VCaP (cell line): ENCODE measurements around the gene PSD4.

Source experiments
- H3K27ac ChIP-seq: fragments of 450-650 bp; 2 replicates; pipeline ENCODE4 v1.5.1; 2017
- TF ChIP-seq, protein P1 (sequence below): fragments of 450-650 bp; conservative IDR thresholded peaks from 2 replicates; pipeline ENCODE4 v1.5.1; 2017; ENCODE audit warnings: mild to moderate bottlenecking, moderate library complexity

The PSD4 gene

DNA sequence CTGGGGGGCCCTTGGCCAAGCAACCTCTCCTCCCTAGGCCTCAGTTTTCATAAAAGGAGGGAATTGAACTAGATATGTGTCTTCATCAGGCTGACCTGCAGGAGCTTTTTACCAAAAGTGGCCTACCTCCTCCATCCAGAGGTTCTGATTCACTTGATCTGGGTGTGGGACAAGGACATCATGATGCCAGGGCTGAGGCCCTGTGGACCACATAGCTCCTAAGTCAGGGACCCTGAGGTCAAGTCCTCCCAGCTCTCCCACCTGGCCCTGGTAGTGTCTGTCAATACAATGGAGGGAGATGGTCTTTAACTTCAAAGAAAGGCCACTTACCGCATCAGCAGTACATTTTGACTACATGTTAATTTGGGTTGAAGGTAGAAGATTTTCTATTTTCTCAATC, 35.9 kb upstream of the PSD4 start:
- no peak overlapping the region for H3K27ac ChIP-seq

DNA sequence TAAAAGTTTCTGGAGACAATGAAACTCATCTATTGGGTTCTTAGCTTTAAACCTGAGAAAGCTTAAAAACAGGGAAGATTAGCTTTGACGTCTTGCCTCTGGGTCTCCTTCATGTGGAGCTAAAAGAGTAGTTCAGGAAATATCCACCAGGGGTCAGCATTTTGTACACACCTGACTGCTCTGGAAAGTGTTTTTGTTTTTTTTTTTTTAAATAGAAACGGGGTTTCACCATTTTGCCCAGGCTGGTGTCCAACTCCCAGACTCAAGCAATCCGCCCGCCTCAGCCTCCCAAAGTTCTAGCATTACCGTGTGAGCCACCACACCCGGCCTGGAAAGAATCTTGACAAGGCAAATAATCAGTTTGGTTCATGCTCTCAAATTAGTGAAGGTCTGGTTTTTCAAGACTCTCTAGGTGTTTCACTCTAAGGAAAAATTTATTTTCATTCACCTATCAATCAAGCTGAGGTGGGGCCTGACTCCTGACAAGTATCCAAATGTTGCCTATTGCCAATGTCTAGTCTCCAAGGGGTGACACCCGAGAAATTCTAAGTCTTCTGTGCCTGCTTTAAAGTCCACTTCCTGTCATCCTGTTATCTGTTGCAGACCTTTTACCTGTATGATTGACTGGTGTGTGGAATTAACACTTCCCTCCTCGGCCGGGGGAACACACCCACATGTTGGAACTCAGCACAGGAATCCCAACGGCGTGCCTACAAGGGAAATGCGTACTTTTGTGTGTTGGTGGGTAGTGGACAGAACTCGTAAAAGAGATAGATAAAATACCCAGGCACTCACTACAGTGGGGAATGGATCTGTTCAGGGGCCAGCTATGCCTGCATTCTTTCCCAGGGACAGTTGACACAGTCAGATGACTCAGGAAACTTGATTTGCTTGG, 35.1 kb upstream of the PSD4 start:
- H3K27ac ChIP-seq = peak overlapping the region; percentile 56
- TF ChIP-seq, protein P1, sequence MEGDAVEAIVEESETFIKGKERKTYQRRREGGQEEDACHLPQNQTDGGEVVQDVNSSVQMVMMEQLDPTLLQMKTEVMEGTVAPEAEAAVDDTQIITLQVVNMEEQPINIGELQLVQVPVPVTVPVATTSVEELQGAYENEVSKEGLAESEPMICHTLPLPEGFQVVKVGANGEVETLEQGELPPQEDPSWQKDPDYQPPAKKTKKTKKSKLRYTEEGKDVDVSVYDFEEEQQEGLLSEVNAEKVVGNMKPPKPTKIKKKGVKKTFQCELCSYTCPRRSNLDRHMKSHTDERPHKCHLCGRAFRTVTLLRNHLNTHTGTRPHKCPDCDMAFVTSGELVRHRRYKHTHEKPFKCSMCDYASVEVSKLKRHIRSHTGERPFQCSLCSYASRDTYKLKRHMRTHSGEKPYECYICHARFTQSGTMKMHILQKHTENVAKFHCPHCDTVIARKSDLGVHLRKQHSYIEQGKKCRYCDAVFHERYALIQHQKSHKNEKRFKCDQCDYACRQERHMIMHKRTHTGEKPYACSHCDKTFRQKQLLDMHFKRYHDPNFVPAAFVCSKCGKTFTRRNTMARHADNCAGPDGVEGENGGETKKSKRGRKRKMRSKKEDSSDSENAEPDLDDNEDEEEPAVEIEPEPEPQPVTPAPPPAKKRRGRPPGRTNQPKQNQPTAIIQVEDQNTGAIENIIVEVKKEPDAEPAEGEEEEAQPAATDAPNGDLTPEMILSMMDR = peak; percentile 85

More for the DNA sequence above, 35.9 kb upstream of the PSD4 start:
- TF ChIP-seq, protein P1 = no peak

GRCh38 chr2:113141451-113141850, 32.3 kb upstream of the PSD4 start:
- H3K27ac ChIP-seq = no peak overlapping the region
- TF ChIP-seq, protein P1 = no peak

DNA sequence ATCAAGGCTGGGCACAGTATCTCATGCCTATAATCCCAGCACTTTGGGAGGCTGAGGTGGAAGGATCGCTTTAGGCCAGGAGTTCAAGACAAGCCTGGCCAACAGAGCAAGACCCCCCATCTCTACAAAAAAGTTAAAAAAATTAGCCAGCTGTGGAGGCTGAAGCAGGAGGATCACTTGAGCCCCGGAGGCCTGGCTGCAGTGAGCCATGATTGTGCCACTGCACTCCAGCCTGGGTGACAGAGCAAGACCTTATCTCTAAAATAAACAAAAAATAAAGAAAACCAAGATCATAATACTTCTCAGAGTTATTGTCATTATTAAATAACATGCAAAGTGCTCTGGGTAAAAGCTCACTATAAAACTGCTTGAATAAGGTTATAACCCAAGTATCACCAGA, 31.5 kb upstream of the PSD4 start:
- no peak overlapping the region for H3K27ac ChIP-seq
- TF ChIP-seq, protein P1 = no peak

GRCh38 chr2:113144259-113144658, 29.5 kb upstream of the PSD4 start:
- TF ChIP-seq, protein P1 = no peak
- H3K27ac ChIP-seq = no peak overlapping the region

DNA sequence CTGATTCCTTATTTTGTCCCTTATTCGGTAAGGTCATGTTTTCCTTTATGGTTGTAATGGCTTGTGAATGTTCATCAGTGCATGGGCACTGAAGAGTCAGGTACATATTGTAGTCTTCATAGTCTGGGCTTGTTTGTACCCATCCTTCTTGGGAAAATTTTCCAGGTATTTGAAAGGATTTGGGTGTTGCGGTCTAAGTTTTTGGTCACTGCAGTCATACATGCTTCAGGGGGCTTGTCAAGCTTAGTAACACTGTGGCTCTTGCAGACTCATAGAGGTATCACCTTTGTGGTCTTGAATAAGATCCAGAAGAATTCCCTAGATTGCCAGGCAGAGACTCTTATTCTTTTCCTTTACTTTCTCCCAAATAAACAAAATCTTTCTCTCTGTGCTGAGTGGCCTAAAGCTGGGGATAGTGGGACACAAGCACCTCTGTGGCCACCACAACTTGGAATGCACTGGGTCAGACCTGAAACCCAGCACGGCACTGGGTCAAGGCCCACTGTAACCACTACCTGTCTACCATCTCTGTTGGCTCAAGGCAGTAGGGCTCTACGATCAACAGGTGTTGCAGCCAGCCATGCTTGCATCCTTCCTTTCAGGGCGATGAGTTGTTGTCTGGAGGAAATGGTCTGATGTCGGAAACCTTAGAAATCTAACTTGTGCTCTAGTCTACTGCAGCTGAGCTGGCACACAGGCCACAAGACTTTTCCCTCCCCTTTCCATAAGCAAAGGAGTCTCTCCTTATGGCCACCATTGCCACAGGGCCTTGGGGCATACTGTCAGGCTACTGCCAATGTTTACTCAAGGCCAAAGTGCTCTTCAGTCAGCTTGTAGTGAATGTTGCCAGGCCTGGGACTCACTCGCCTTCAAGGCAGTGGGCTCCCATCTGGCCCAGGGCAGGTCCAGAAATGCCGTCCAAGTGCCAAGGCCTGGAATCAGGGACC, 24.9 kb upstream of the PSD4 start:
- TF ChIP-seq, protein P1 = no peak
- no peak overlapping the region for H3K27ac ChIP-seq
